H1 (cell line): ENCODE data around the gene PPP1R12C. TPM values are rescaled to one million over a fixed set of nuclear protein-coding genes. Genes with fewer than 3 reads are reported as not detected.
A peak's percentile ranks its signal among the peaks of the same experiment; 100 is the strongest.

ENCODE experiments used
- CTCF ChIA-PET: fragments of 300-600 bp; sonication (Branson Sonifier 250); formaldehyde crosslinking; loops from one replicate; lab custom pipeline; 2021; ENCODE audit not compliant: partially characterized antibody; lab: Charles Lee
- POLR2A ChIA-PET: fragments of 300-600 bp; sonication (Branson Sonifier 250); formaldehyde crosslinking; loops from one replicate; lab custom pipeline; 2021; ENCODE audit warnings: inconsistent platforms; ENCODE audit not compliant: partially characterized antibody; lab: Charles Lee
- DNase-seq, 2 experiments: peaks; one replicate each; pipeline versions ENCODE4 v3.0.0 to v3.0.0-alpha.2; 2010 to 2022; ENCODE audit warnings: low spot score in 2 of 2, low read depth in 1 of 2, mixed read lengths in 1 of 2
- FAIRE-seq: peaks from 2 replicates; lab custom pipeline; 2011; peaks lifted over from hg19 to GRCh38; lab: Jason Lieb, UNC
- H2AFZ ChIP-seq: 2 replicates; pipeline ENCODE4 v1.8.1; 2012; ENCODE audit warnings: low read length, inconsistent platforms
- H2AK5ac ChIP-seq: 2 replicates; pipeline ENCODE4 v1.6.1; 2013; ENCODE audit warnings: low read depth, low read length
- H2BK120ac ChIP-seq: replicated peaks from 2 replicates; pipeline ENCODE3; 2013; ENCODE audit warnings: low read depth, low read length, inconsistent platforms
- H2BK12ac ChIP-seq: 2 replicates; pipeline ENCODE4 v1.6.1; 2013; ENCODE audit warnings: low read depth, low read length
- H2BK15ac ChIP-seq: 2 replicates; pipeline ENCODE4 v1.6.1; 2013; ENCODE audit warnings: low read length
- H2BK20ac ChIP-seq: 2 replicates; pipeline ENCODE4 v1.6.1; 2013; ENCODE audit warnings: low read length
- H2BK5ac ChIP-seq: 2 replicates; pipeline ENCODE4 v1.6.1; 2013; ENCODE audit warnings: low read depth, low read length
- H3K14ac ChIP-seq: 2 replicates; pipeline ENCODE4 v1.6.1; 2013; ENCODE audit warnings: inconsistent platforms; ENCODE audit not compliant: insufficient read length
- H3K18ac ChIP-seq: 2 replicates; pipeline ENCODE4 v1.6.1; 2013; ENCODE audit warnings: low read length; ENCODE audit errors: extremely low read depth
- H3K23ac ChIP-seq: 2 replicates; pipeline ENCODE4 v1.6.1; 2013; ENCODE audit warnings: inconsistent platforms; ENCODE audit not compliant: insufficient read length
- H3K23me2 ChIP-seq: 2 replicates; pipeline ENCODE4 v1.6.1; 2013; ENCODE audit warnings: low read depth, low read length
- H3K27ac ChIP-seq: 2 replicates; pipeline ENCODE4 v1.6.1; 2011; ENCODE audit warnings: low read depth, low read length, inconsistent platforms
- H3K27me3 ChIP-seq, 4 experiments: replicated peaks in 1 of 4; 1 replicate in 1 of 4; 2 replicates in 3 of 4; pipeline versions ENCODE4 v1.6.1 to v1.8.1; 2011 to 2013; ENCODE audit warnings: low read length in 3 of 4, mild to moderate bottlenecking in 3 of 4, inconsistent platforms in 2 of 4, mixed read lengths in 2 of 4, moderate library complexity in 1 of 4; ENCODE audit not compliant: control insufficient read depth in 3 of 4, insufficient read depth in 3 of 4; ENCODE audit errors: extremely low read depth in 1 of 4
- H3K36me3 ChIP-seq, 4 experiments: 2 replicates each; pipeline versions ENCODE4 v1.6.1 to v1.8.1; 2011 to 2013; ENCODE audit warnings: mild to moderate bottlenecking in 4 of 4, low read length in 3 of 4, moderate library complexity in 2 of 4, control low read depth in 1 of 4, inconsistent platforms in 1 of 4; ENCODE audit not compliant: insufficient read depth in 4 of 4, control insufficient read depth in 2 of 4
- H3K4ac ChIP-seq: replicated peaks from 2 replicates; pipeline ENCODE3; 2013; ENCODE audit warnings: low read length, low read depth, mixed read lengths, inconsistent platforms; ENCODE audit not compliant: insufficient read length
- H3K4me1 ChIP-seq, 4 experiments: replicated peaks in 1 of 4; 1 replicate in 1 of 4; 2 replicates in 3 of 4; pipeline versions ENCODE4 v1.6.1 to v1.8.1; 2011 to 2013; ENCODE audit warnings: low read length in 3 of 4, inconsistent platforms in 2 of 4, mixed read lengths in 1 of 4; ENCODE audit not compliant: insufficient read depth in 4 of 4, control insufficient read depth in 3 of 4
- H3K4me2 ChIP-seq, 2 experiments: 2 replicates each; pipeline versions ENCODE4 v1.6.1 to v1.8.1; 2011 to 2013; ENCODE audit warnings: low read depth in 2 of 2, low read length in 2 of 2, control low read depth in 1 of 2, inconsistent platforms in 1 of 2, mild to moderate bottlenecking in 1 of 2; ENCODE audit not compliant: insufficient read depth in 1 of 2
- H3K4me3 ChIP-seq, 4 experiments: fragments of 200-600, 300-600 bp in 1 of 4; sonication (generic), shearing (Covaris generic), sonication (Bioruptor Twin) in 1 of 4; 2 replicates each; pipeline versions ENCODE4 v1.5.1 to v1.8.1; 2011 to 2016; ENCODE audit warnings: low read length in 4 of 4, low read depth in 3 of 4, control low read depth in 2 of 4, inconsistent platforms in 2 of 4, mild to moderate bottlenecking in 2 of 4, mixed read lengths in 1 of 4, moderate library complexity in 1 of 4; ENCODE audit not compliant: insufficient read depth in 2 of 4; ENCODE audit errors: extremely low read depth in 1 of 4
- H3K56ac ChIP-seq: replicated peaks from 2 replicates; pipeline ENCODE3; 2013; ENCODE audit warnings: low read depth, mild to moderate bottlenecking, mixed read lengths, low read length, inconsistent platforms; ENCODE audit not compliant: insufficient read length
- H3K79me1 ChIP-seq: 2 replicates; pipeline ENCODE4 v1.6.1; 2013; ENCODE audit warnings: low read depth, low read length, control low read depth
- H3K79me2 ChIP-seq, 2 experiments: 2 replicates each; pipeline versions ENCODE4 v1.6.1 to v1.8.1; 2012 to 2013; ENCODE audit warnings: low read length in 2 of 2, mild to moderate bottlenecking in 2 of 2, inconsistent platforms in 1 of 2; ENCODE audit not compliant: insufficient read depth in 2 of 2, control insufficient read depth in 1 of 2
- H3K9ac ChIP-seq, 4 experiments: replicated peaks in 1 of 4; 1 replicate in 1 of 4; 2 replicates in 3 of 4; pipeline versions ENCODE4 v1.6.1 to v1.8.1; 2011 to 2013; ENCODE audit warnings: low read depth in 3 of 4, low read length in 3 of 4, control low read depth in 2 of 4, mild to moderate bottlenecking in 2 of 4, moderate library complexity in 2 of 4, inconsistent platforms in 1 of 4; ENCODE audit errors: extremely low read depth in 1 of 4
- H3K9me3 ChIP-seq, 2 experiments: 2 replicates each; pipeline versions ENCODE4 v1.6.1 to v1.8.1; 2012 to 2013; ENCODE audit warnings: mild to moderate bottlenecking in 2 of 2, moderate library complexity in 2 of 2, control low read depth in 1 of 2, inconsistent platforms in 1 of 2, low read depth in 1 of 2, low read length in 1 of 2, mixed read lengths in 1 of 2; ENCODE audit not compliant: insufficient read depth in 2 of 2
- H4K20me1 ChIP-seq, 2 experiments: replicated peaks in 1 of 2; 2 replicates each; pipeline versions ENCODE3 to v1.8.1; 2011 to 2013; ENCODE audit warnings: inconsistent platforms in 2 of 2, low read length in 2 of 2, mild to moderate bottlenecking in 1 of 2; ENCODE audit not compliant: insufficient read depth in 2 of 2, control insufficient read depth in 1 of 2
- H4K5ac ChIP-seq: 2 replicates; pipeline ENCODE4 v1.6.1; 2013; ENCODE audit warnings: low read length, low read depth, mixed read lengths, inconsistent platforms; ENCODE audit not compliant: insufficient read length
- H4K8ac ChIP-seq: 2 replicates; pipeline ENCODE4 v1.8.0; 2013; ENCODE audit warnings: mild to moderate bottlenecking, moderate library complexity, low read length, inconsistent platforms; ENCODE audit not compliant: insufficient read depth; ENCODE audit errors: extremely low read depth
- H4K91ac ChIP-seq: replicated peaks from 2 replicates; pipeline ENCODE3; 2013; ENCODE audit warnings: low read length, mixed read lengths, inconsistent platforms; ENCODE audit not compliant: insufficient read length
- FOSL1 ChIP-seq: IDR thresholded peaks from 2 replicates; pipeline ENCODE4 v1.6.1; 2011; ENCODE audit warnings: mild to moderate bottlenecking, low read depth, low read length, moderate library complexity; ENCODE audit not compliant: insufficient read depth
- SIN3A ChIP-seq, 2 experiments: IDR thresholded peaks in 1 of 2; conservative IDR thresholded peaks in 1 of 2; 2 replicates each; pipeline ENCODE4 v1.6.1; 2011 to 2012; ENCODE audit warnings: low read length in 2 of 2, improper control_type of control experiment in 1 of 2, low read depth in 1 of 2, mild to moderate bottlenecking in 1 of 2
- WGBS, 2 experiments: shearing (Covaris generic) in 1 of 2; methylation state at CpG; one replicate each; pipeline versions ENCODE4 v1.1.6 to v1.1.7; 2013 to 2015; ENCODE audit warnings: low lambda C conversion rate in 2 of 2, mixed read lengths in 2 of 2, inconsistent platforms in 1 of 2, low coverage in 1 of 2, missing lambda C conversion rate in 1 of 2; ENCODE audit not compliant: insufficient replicate concordance in 2 of 2, insufficient coverage in 1 of 2, insufficient read length in 1 of 2; ENCODE audit errors: extremely low coverage in 1 of 2, missing lambda C conversion rate in 1 of 2; 5-methylcytosine and 5-hydroxymethylcytosine counted together
- polyA plus RNA-seq, 7 experiments: library from polyadenylated mRNA; depleted of rRNA in 3 of 7; stranded (reverse) in 5 of 7; unstranded in 2 of 7; fragments of >200 nt in 5 of 7; fragments of 200-250 nt in 2 of 7; gene quantifications; 1 replicate in 5 of 7; 2 replicates in 1 of 7; 4 replicates in 1 of 7; pipeline versions ENCODE4 v1.2.1 to v1.2.3, GENCODE V29; 2011 to 2013; ENCODE audit warnings: missing spikeins in 2 of 7, mixed read lengths in 2 of 7
- total RNA-seq: library from RNA; stranded (reverse); fragmentation: NEBNext Ultra II Directional; extraction: Animal tissue kit (Norgen Biotek cat#: 25700); gene quantifications from 2 replicates; pipeline ENCODE4 v1.2.1, GENCODE V29; 2021

Gene PPP1R12C
- total and polyA plus RNA-seq, 2 of the 8 experiments (the other 6 are each of a cell fraction or from before 2014, with no cell fraction given): 31.7 to 71.5 TPM

DNA sequence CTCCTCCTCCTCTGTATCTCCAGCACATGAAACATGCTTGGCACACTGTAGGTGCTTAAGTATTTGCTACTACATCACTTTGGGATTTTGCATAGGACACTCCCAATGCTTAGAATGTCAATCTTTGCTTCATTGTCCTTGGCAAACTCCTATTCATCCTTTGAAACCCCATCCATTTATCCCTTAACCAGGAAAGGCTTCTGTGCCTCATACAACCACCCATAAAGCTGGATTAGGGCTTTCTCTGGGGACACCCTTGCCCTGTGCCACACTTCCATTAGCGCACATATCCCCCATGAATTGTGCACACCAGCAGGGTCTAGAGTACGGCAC is 47.6 kb downstream of the PPP1R12C start:
- no peaks in the 10 kb centered on the region for H3K79me1 ChIP-seq
- no peak for DNase-seq
- H4K20me1 ChIP-seq: peaks cover 0 to 5% of the 10 kb centered on the region in 2 experiments
- peaks cover 18 to 81% (median 58%) of the 10 kb centered on the region in 4 experiments for H3K27me3 ChIP-seq
- H3K9me3 ChIP-seq: no peaks in the 10 kb centered on the region
- H3K79me2 ChIP-seq: no peaks in the 10 kb centered on the region
- no peak overlapping the region for H2AFZ ChIP-seq
- no peak for FAIRE-seq
- no peak overlapping the region for H3K9ac ChIP-seq
- peaks cover 4% of the 10 kb centered on the region for H3K23me2 ChIP-seq
- peaks cover 0 to 10% (median 5%) of the 10 kb centered on the region in 4 experiments; a peak in 6 of 7 replicates for H3K4me1 ChIP-seq
- no peak overlapping the region for H3K18ac ChIP-seq
- no peak overlapping the region for H2BK20ac ChIP-seq
- peak overlapping the region in 3 of 4 experiments; percentile 16 to 60 (median 41); a peak in 7 of 8 replicates for H3K4me3 ChIP-seq
- ChIA-PET POLR2A (interaction anchor here (0.6 to 5.8 kb wide), 10 partner anchors 11 to 190 kb away, joined by 3 to 33 read pairs (median 3); partner anchors contain the start of gene PPP1R12C), CTCF (interaction anchor here (0.6 to 3.3 kb wide), 5 partner anchors 19 to 189 kb away, joined by 3 to 20 read pairs (median 3); no protein-coding TSS in a partner anchor)
- H2BK15ac ChIP-seq: no peak overlapping the region; the same call in 1 of the 2 replicates
- 80% methylated on average over 2 of the region's 2 CpGs; no CpG with 5 or more reads in 1 of the 2 experiments for WGBS, 2 experiments
- 0 out of 4 replicates have a peak, but pooled peaks of 1 of the 2 experiments have one; percentile 3 for TF ChIP-seq SIN3A (conservative IDR thresholded peaks at IDR 0.05 in 1 of 2, IDR thresholded peaks at IDR 0.05 in 1 of 2; ENCODE audit: low read depth in 1 of 2, low read length in 2 of 2)
- no peak for TF ChIP-seq FOSL1
- H3K14ac ChIP-seq: no peak overlapping the region
- no peak overlapping the region for H2BK120ac ChIP-seq
- no peak overlapping the region for H3K4ac ChIP-seq
- no peak overlapping the region for H3K23ac ChIP-seq
- H4K5ac ChIP-seq: no peak overlapping the region
- no peak overlapping the region for H4K8ac ChIP-seq
- no peak overlapping the region for H2BK5ac ChIP-seq
- H3K4me2 ChIP-seq: peak overlapping the region; percentile 83 to 88
- H4K91ac ChIP-seq: no peak overlapping the region
- no peak overlapping the region for H2AK5ac ChIP-seq
- no peak overlapping the region; the same call in 1 of the 2 replicates for H2BK12ac ChIP-seq
- no peak overlapping the region for H3K27ac ChIP-seq
- no peaks in the 10 kb centered on the region for H3K36me3 ChIP-seq
- no peak overlapping the region for H3K56ac ChIP-seq
